ENCODE data around the gene INAFM2.
A peak's percentile ranks its signal among the peaks of the same experiment; 100 is the strongest.

Gene INAFM2

GRCh38 chr15:40323239-40323952, at the start of gene INAFM2:
TSS of gene INAFM2 (plus strand) at chr15:40323692. CDS start at chr15:40324056, 364 bp downstream.
- peak; percentile 72 for DNase-seq

GRCh38 chr15:40274350-40275274, 48.9 kb upstream of the INAFM2 start:
- DNase-seq = peak; percentile 39

- DNase-seq = no peak
These were observed 48.0 kb upstream of the INAFM2 start for GRCh38 chr15:40275523-40275922.

GRCh38 chr15:40275954-40276353, 47.5 kb upstream of the INAFM2 start:
- no peak for DNase-seq

GRCh38 chr15:40276927-40277326, 46.6 kb upstream of the INAFM2 start:
- no peak for DNase-seq

- no peak for DNase-seq
These were observed 46.0 kb upstream of the INAFM2 start for GRCh38 chr15:40277471-40277870.

- DNase-seq = no peak
These were observed 45.5 kb upstream of the INAFM2 start for GRCh38 chr15:40278026-40278425.

- no peak for DNase-seq
These were observed 43.9 kb upstream of the INAFM2 start for GRCh38 chr15:40279437-40280141.

GRCh38 chr15:40280260-40281056, 43.0 kb upstream of the INAFM2 start:
- DNase-seq = no peak

GRCh38 chr15:40281057-40281800, 42.3 kb upstream of the INAFM2 start:
- no peak for DNase-seq

- no peak for DNase-seq
These were observed 41.7 kb upstream of the INAFM2 start for GRCh38 chr15:40281801-40282146.

- DNase-seq = no peak
These were observed 41.2 kb upstream of the INAFM2 start for GRCh38 chr15:40282147-40282868.

- no peak for DNase-seq
These were observed 40.5 kb upstream of the INAFM2 start, which contains the start of gene ANKRD63 for GRCh38 chr15:40282869-40283614. TSS of gene ANKRD63 (minus strand) at chr15:40283064. CDS start at chr15:40282586, 478 bp downstream.

- DNase-seq = no peak
These were observed 39.7 kb upstream of the INAFM2 start for GRCh38 chr15:40283615-40284300.

GRCh38 chr15:40285151-40285550, 38.3 kb upstream of the INAFM2 start:
- DNase-seq = no peak

GRCh38 chr15:40285554-40286011, 37.9 kb upstream of the INAFM2 start:
- no peak for DNase-seq

GRCh38 chr15:40286061-40286532, 37.4 kb upstream of the INAFM2 start:
- DNase-seq = no peak

GRCh38 chr15:40286794-40287193, 36.7 kb upstream of the INAFM2 start:
- no peak for DNase-seq

GRCh38 chr15:40287505-40287904, 36.0 kb upstream of the INAFM2 start:
- no peak for DNase-seq

Measured in NCI-H2081 treated with DMSO at 0.1 percent for 48 hours (cell line).